GM21576 (cell line): ENCODE data around the gene NELL1.

ENCODE experiments used
- ATAC-seq: cut with Tn5 transposase; IDR thresholded peaks from one replicate; pipeline ENCODE4 v1.9.1; 2021; ENCODE audit warnings: mild to moderate bottlenecking, moderate library complexity; ENCODE audit not compliant: unreplicated experiment

The NELL1 gene

DNA sequence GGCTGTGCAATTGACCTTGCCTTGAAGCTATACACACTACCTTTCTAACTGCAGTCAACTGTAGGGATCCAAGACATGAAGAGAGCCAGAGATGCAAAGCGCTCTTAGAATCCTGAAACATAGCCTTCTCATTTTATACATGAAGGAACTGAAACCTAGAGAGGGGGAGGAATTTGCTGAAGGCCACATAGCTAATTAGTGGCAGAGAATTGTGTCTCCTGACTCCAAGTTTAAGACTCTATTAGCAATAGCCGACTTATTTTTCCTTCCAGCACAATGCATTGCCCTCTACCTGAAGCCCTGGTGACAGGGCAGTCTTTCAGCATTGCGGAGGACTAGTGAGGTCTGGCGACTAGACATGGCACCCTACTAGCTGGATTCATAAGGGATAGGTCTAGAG is 796.5 kb downstream of the NELL1 start:
- ATAC-seq, result no peak

DNA sequence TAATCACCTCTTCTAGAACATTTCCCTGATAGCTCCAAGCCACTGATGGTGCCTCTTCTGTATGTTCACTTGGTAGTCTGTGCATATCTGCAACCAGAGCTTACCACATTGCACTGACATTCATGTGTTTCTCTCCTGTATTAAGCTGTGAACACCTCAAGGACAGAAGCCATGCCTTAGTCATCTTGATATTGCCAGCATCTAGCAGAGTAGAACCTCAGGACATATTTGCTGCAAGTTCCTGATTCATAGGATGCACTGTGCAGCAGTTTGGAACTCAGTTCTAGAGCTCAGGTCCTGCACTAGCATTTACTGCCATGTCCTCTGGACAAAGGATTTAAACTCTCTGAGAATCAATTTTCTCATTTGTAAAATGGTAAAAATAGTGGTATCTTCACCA is 801.1 kb downstream of the NELL1 start:
- ATAC-seq, result no peak

DNA sequence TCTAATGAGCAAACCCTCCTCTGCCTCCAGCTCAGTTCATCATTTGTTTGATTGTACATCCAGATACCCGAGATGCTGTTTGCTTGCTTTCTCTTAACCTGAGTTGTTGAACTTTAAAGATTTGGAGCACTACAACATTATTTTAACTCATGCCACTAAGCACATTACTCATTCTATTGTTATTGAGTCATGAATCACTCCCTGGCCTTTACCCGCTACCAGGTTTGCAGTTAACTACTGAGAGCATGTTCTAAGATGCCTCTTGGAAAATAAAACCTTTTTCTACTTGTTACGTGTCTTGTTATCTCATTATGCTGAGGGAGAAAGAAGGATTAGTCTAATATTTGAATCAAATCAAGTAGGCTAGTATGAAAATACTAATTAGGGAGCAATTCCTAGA is 802.9 kb downstream of the NELL1 start:
- ATAC-seq, result no peak

DNA sequence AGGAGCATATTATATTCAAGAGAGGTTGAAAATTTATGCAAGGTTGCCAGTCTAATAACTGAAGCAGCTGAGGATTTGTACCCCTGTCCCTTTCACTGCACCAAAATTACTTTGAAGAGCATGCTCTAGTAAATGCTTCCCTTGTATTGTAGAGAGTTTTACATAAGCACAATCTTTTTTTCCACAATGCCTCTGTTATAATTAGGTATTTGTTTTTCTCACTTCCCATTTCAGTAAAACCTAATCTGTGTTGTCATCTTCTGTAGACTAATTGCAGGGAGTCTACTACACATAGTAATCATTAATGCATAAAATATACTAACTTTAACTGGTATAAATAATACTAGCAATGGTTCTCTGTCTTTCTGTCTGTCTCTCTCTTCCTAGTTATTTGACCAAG is 805.1 kb downstream of the NELL1 start:
- no peak for ATAC-seq

DNA sequence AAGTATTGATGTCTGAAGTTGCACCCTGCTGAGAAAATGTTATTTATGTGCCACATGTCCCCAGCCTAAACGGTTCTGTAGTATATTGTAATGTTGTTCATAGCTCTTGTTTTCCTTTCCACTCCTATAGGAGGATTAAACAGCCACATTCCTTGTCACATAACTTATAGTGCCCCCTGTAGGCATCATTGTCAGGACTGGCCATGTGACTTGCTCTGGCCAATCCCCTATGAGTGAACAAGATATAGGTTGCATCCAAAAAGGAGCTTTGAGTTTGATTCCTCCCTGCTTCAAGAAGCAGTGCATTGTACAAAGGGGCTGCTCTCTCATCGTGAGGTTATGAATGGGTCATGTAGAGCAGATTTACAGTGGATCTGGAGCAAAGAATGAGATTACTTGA is 805.9 kb downstream of the NELL1 start:
- ATAC-seq, result no peak

DNA sequence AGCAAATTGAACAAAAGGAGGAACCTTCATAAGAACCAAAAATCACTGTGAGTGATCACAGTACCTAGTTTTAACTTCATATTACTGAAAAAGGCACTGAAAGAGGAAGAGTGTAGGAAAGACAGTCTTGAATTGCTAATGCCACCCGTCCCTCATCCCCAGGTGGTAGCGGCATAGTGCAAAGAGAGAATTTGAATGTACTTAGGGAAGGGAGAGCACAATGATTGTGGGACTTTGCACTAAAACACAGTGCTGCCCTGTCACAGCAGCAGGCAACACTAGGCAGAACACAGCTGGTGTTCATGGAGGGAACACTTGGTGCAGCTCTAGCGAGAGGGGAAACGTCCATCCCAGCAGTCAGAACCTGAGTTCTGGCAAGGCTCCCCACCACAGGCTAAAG is 807.2 kb downstream of the NELL1 start:
- no peak for ATAC-seq

DNA sequence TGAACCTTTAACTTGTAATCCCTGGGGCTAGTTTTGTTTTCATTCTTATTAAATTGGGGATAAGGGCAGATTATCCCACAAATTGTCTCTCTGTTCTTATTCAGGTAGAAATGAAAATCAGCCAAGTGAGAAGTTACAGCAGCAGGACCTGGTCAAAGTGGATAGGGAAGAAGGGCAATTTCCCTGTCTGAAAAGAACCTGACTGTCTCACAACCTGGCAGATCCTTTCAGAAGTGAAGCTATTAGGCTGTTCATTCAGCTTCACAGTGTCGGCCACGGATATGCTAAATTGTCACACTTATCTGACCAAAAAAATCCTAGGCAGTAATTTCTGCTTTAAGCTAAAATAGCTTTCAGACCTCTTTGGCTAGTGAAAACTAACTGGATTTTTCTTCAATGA is 810.9 kb downstream of the NELL1 start:
- ATAC-seq, result no peak

DNA sequence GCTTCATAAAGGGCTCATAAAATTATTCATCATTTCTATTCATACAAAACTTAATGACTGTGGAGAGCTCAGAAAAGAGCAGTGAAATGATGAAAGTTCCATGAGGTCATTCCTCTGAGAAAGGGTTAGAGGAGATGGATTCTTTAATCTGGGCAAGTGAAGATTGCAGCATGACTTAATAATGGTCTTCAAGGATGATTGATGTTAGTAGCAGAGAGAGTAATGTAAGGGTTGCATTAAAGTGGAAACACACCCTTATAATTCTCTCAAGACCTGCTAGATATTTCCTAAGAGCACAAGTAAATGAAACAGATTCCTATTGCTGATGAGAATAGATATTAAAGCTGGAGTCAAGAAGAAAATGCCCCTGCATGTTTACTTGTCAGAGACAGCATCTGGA is 811.9 kb downstream of the NELL1 start:
- ATAC-seq, result no peak

DNA sequence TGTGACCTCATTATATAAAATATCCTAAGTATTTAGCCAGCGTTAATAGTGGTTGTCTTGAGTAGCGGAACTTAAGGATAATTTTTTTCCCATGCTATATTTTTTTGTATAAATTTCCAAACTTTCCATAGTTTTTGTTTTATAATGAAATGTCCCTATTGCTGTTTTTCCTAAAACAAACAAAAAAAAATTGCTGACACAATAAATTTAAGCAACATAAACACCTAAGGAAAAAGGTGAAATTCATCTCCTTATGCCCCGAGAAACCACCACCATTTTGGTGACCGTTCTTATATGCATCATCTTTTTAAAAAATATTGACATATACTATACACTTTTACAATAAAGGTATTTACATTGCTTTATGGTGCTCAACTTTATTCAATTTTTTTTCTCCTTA is 814.7 kb downstream of the NELL1 start:
- no peak for ATAC-seq

DNA sequence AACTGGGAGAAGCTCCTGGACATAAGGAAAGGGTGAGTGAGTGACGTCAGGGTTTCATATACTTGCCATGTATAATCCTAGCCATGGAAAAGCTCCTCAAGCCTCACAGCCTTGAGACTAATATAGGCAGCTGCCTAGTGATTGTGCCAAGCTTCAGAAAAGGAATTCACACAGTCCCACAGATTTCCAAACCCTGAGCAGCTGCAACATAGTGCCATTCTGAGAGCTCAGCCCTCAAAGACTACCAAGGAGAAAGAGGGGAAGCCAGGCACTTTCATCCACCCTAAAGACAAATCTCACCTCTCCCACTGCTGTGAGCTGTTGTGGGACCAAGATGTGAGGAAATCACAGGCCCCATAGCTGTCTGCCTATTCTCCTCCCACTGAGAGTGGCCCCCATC is 815.6 kb downstream of the NELL1 start:
- no peak for ATAC-seq

DNA sequence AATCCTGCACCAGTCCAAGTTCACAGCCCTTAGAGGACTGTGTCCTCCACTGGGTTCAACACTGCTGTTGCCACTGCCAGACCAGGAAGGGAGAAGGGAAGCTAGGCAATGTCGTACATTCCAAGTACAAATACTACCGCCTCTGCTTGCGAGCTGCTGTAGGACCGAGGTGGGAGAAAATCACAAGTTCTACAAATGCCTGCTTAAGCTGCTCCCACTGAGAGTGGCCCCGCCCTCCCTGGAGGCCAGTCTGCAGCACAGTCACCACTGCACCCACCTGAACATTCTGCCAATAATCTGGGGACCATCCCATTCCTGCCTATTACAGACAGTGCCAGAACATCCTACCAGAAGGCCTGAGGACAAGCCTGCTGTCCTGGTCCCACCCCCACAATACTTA is 816.0 kb downstream of the NELL1 start:
- no peak for ATAC-seq

DNA sequence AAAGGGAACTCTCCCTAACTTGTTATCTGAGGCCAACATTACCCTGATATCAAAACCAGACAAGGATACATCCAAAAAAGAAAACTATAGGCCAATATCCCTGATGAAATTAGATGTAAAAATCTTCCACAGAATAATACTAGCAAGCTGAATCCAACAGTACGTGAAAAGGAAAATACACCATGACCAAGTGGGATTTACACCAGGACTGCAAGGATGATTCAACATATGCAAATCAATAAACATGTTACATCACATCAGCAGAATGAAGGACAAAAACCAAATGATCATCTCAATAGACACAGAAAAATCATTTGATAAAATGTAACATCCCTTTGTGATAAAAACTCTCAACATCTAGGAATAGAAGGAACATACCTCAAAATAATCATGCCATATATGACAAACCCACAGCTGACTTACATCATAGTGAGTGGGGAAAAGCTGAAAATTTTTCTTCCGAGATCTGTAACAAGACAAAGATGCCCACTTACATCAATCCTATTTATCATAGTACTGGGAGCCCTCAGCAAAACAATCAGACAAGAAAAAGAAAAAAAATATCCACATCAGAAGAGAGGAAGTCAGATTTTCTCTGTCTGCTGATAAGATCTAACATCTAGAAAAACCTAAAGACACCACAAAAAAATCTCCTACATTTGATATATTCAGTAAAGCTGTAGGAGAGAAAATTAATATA is 820.2 kb downstream of the NELL1 start:
- no peak for ATAC-seq

DNA sequence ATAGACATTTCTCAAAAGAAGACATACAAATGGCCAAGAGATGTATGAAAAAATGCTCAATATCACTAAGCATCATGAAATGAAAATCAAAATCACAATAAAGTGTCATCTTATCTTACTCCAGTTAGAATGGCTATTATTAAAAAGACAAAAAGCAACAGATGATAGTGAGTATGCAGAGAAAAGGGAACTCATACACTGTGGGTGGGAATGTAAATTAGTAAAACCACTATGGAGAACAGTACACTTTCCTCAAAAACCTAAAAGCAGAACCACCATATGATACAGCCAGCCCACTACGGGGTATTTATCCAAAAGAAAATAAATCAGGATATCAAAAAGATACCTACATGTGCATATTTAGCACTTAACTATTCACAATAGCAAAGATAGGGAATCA is 823.5 kb downstream of the NELL1 start:
- no peak for ATAC-seq

DNA sequence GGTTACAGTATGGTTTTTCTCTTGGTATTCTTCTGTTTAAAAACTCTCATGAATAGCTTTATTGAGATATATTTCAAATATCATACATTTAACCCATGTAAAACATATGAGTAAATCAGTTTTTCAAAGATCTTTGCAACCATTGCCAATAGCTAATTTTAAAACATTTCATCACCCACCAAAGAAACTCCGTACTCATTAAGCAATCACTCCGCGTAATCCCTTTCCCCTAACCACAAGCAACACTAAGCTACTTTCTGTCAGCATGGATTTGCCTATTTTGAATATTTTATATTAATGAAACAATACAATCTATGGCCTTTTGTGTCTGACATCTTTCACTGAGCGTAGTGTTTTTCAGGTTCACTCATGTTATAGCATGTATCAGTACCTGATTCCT is 825.6 kb downstream of the NELL1 start:
- no peak for ATAC-seq

DNA sequence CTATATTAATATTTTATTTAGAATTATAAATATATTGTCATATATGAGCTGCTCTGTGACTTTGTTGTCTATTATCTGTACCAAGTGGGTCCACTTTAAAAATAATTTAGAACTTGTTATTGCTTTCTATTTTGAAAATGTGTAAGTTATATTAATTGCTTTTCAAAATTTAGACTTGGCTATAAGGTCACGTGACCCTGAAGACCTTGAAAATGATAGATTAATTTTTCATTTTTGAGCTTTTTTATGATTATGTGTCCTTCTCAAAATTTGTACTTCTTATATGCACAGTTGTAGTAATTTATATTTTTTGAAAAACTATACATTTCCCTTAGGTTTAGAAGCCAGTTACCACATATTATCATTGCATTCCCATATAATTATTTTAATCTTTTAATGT is 826.5 kb downstream of the NELL1 start:
- no peak for ATAC-seq

DNA sequence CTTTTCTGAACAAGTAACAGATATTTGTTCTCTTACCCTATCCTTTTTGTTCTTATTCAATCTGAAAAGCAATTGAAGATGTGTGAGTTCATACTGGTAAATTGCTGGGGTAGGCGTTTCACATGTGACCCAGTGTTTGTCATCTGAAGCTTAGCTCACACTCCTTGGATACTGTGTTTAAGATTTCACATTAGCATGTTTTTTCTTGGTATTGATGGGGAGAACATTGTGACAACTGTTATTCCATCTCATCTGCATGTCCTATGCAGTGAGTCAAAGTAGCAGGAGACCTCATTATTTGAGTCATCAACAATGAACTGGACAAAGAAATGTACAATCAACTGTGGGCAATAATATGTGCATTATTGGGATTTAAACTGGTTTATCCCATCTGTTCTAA is 831.9 kb downstream of the NELL1 start:
- no peak for ATAC-seq

DNA sequence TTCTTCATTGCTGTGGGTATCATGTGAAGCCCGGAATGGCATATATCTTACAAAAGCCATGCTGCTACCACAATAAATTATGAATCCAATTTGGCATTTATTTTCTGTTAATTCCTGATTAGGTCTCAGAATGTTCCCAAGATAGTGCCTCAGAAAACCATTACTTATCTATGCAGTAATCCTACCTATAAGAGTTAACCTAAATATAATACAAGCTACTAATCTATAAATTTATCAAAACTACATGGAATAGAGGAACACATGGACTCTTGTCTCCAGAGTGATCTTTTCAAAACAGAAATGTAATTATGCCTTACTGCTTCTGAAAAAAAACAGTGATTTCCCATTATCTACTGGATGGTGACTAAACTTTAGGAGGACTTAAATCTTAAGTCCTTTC is 835.7 kb downstream of the NELL1 start:
- ATAC-seq, result no peak

DNA sequence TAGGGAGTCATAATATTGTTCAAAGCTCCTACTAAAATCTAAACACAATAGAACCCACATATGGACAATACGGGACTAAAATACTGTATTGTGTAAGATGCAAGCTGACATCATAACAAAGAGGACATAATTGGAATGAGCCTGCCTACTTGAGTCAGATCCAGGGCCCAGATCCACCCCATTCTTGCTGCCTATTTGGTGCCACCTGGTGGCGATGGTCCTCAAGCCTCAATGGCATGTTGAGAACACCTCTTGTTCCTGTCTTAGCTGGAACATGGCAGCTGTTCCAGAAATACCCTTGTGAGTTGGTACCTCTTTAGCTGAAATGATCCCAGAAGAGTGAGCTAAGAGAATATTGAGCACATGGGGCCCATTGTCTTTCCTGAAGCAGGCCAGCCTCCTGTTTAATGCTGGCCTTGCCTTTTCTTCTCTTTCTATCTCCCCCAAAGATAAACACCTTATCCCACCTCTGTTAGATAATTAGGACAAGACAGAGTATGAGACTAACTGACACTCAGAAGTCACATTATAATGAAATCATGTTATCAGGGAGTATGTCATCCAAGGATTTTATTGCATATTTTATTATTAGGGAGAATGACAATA is 842.6 kb downstream of the NELL1 start:
- ATAC-seq, result peak; percentile 60

DNA sequence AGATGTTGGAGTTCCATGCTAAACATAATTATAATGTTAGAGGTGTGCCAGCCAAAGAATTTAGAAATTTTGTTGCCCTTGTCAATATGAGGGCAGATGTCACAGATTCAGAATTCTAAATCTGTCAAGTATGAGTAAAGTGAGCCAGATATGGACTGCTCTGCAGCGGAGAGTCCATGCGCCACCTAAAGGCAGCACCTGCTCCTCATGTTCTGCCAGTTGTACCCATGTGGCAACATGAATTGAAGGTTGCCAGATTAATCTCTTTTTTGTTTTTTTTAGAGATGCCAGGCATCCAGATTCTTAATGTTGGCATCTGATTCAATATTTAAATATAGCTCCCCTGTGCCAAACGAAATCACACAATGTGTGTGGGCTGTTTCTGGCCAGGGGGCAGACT is 844.9 kb downstream of the NELL1 start:
- ATAC-seq, result no peak

DNA sequence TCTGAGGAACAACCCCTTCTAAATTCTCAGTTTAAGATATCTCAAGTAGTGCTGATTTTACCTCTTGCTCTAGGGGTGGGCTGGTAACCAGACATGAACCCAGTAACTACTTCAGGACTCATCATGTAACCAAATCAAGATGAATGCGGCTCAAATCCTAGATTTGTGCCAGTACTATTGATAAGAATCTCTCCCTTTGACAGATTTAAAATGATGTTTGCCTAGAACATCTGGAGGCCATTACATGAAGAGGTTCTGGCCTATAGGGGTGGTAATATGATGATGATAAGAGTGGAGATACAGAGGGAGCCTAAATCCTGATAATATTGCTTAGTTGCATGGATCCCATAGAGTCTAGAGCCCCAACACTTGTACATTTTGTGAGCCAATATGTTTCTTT is 850.9 kb downstream of the NELL1 start:
- no peak for ATAC-seq

DNA sequence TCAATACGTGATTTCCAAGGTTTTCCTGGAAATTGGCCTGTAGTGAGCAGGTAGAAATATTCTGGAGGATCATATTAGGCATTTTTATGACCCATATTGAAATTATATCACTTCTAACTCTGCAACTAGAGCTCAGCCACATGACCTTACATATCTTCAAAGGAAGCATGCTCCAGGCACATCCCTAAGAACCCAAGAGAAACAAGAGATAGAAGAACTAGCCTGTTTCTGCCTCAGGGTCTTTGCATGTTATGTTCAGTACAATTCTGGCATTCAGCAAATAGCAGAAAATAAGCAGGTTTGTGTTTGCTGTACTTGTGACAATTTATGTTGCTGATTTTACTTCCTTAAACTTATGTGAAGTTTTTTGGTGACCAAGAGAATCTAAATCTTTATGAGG is 859.8 kb downstream of the NELL1 start:
- no peak for ATAC-seq

DNA sequence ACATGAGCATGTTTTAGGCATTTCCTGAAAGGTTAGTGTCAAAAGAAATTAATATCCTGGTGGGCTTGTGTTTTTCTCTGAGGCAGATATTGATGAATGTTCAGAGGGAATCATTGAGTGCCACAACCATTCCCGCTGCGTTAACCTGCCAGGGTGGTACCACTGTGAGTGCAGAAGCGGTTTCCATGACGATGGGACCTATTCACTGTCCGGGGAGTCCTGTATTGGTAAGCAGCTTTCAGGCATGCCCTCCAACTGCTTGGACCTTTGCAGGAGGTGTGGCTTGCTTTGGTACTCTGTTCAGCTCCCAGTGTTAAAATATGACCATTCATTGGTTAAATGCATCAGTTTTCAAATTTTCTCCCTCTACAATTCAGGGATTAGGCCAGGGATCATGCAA is 864.9 kb downstream of the NELL1 start:
- ATAC-seq, result no peak

DNA sequence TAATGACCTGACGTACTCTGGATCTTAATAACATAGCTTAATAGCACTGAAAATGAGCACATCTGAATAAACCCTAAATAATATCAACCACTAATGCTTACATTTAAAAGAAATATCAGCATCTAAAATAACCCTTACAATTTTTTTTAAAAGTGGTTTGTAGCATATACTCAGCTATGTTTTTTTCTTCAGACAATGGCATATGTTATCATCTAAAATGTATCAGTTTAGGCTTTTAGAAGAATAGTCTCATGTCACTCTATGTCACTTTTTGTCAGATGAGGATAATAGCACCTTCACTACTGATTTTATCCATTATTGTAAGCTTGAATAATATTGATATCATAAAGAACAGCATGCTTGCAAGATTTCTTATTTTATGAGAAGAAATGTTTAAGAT is 868.6 kb downstream of the NELL1 start:
- no peak for ATAC-seq
